Measurements from ENCODE around the gene TRIP13.
"Not testable (repeated sequence)": the region's sequence is repeated elsewhere in the genome, so short reads cannot be mapped to it uniquely, and the experiment has no call there.

The TRIP13 gene

GRCh38 chr5:930866-931265 lies 38.2 kb downstream of the TRIP13 start:
- H3K9me3 ChIP-seq (replicated peaks; ENCODE audit: low read length), result no peaks in the 10 kb centered on the region
- peaks cover 4% of the 10 kb centered on the region for H3K4me1 ChIP-seq (ENCODE audit: control insufficient read depth, insufficient read depth, low read length)
- H3K36me3 ChIP-seq (ENCODE audit: insufficient read depth, low read length), result no peaks in the 10 kb centered on the region
- peaks cover 40% of the 10 kb centered on the region for H3K27me3 ChIP-seq (ENCODE audit: control insufficient read depth, insufficient read depth, low read length)
- no peak overlapping the region for H3K4me2 ChIP-seq (ENCODE audit: low read length)
- H3K9ac ChIP-seq (ENCODE audit: low read depth, low read length), result no peak overlapping the region
- no peak overlapping the region for H3K4me3 ChIP-seq (ENCODE audit: low read length)

- Histone ChIP-seq H3K9ac (ENCODE audit: low read depth, low read length) (no peak overlapping the region), H3K4me3 (ENCODE audit: low read length) (no peak overlapping the region), H3K27me3 (ENCODE audit: control insufficient read depth, insufficient read depth, low read length) (peaks cover 45% of the 10 kb centered on the region), H3K4me2 (ENCODE audit: low read length) (no peak overlapping the region), H3K4me1 (ENCODE audit: control insufficient read depth, insufficient read depth, low read length) (peaks cover 3% of the 10 kb centered on the region), H3K36me3 (ENCODE audit: insufficient read depth, low read length) (no peaks in the 10 kb centered on the region), H3K9me3 (replicated peaks; ENCODE audit: low read length) (no peaks in the 10 kb centered on the region)
Measured at GRCh38 chr5:931570-932145, 39.0 kb downstream of the TRIP13 start.

GRCh38 chr5:932151-932627 lies 39.5 kb downstream of the TRIP13 start:
- no peak overlapping the region for H3K9ac ChIP-seq (ENCODE audit: low read depth, low read length)
- H3K4me1 ChIP-seq (ENCODE audit: control insufficient read depth, insufficient read depth, low read length), result no peaks in the 10 kb centered on the region
- peaks cover 48% of the 10 kb centered on the region for H3K27me3 ChIP-seq (ENCODE audit: control insufficient read depth, insufficient read depth, low read length)
- no peaks in the 10 kb centered on the region for H3K36me3 ChIP-seq (ENCODE audit: insufficient read depth, low read length)
- H3K9me3 ChIP-seq (replicated peaks; ENCODE audit: low read length), result no peaks in the 10 kb centered on the region
- H3K4me2 ChIP-seq (ENCODE audit: low read length), result no peak overlapping the region
- H3K4me3 ChIP-seq (ENCODE audit: low read length), result no peak overlapping the region

- Histone ChIP-seq H3K36me3 (ENCODE audit: insufficient read depth, low read length) (no peaks in the 10 kb centered on the region), H3K4me3 (ENCODE audit: low read length) (no peak overlapping the region), H3K4me2 (ENCODE audit: low read length) (no peak overlapping the region), H3K9ac (ENCODE audit: low read depth, low read length) (no peak overlapping the region), H3K4me1 (ENCODE audit: control insufficient read depth, insufficient read depth, low read length) (no peaks in the 10 kb centered on the region), H3K9me3 (replicated peaks; ENCODE audit: low read length) (no peaks in the 10 kb centered on the region), H3K27me3 (ENCODE audit: control insufficient read depth, insufficient read depth, low read length) (peaks cover 54% of the 10 kb centered on the region)
Measured at GRCh38 chr5:932628-933250, 40.1 kb downstream of the TRIP13 start.

GRCh38 chr5:933251-933861 lies 40.7 kb downstream of the TRIP13 start:
- Histone ChIP-seq H3K4me2 (ENCODE audit: low read length) (no peak overlapping the region), H3K36me3 (ENCODE audit: insufficient read depth, low read length) (no peaks in the 10 kb centered on the region), H3K4me3 (ENCODE audit: low read length) (no peak overlapping the region), H3K4me1 (ENCODE audit: control insufficient read depth, insufficient read depth, low read length) (no peaks in the 10 kb centered on the region), H3K27me3 (ENCODE audit: control insufficient read depth, insufficient read depth, low read length) (peaks cover 60% of the 10 kb centered on the region), H3K9ac (ENCODE audit: low read depth, low read length) (no peak overlapping the region), H3K9me3 (replicated peaks; ENCODE audit: low read length) (no peaks in the 10 kb centered on the region)

- H3K4me3 ChIP-seq (ENCODE audit: low read length); H3K9me3 ChIP-seq (replicated peaks; ENCODE audit: low read length); H3K9ac ChIP-seq (ENCODE audit: low read depth, low read length); H3K4me2 ChIP-seq (ENCODE audit: low read length); H3K4me1 ChIP-seq (ENCODE audit: control insufficient read depth, insufficient read depth, low read length); H3K36me3 ChIP-seq (ENCODE audit: insufficient read depth, low read length): not testable (repeated sequence)
- H3K27me3 ChIP-seq (ENCODE audit: control insufficient read depth, insufficient read depth, low read length), result peaks cover 66% of the 10 kb centered on the region
Measured at GRCh38 chr5:933951-934350, 41.3 kb downstream of the TRIP13 start.

GRCh38 chr5:934381-934967 lies 41.8 kb downstream of the TRIP13 start:
- H3K4me2 ChIP-seq (ENCODE audit: low read length); H3K36me3 ChIP-seq (ENCODE audit: insufficient read depth, low read length); H3K4me1 ChIP-seq (ENCODE audit: control insufficient read depth, insufficient read depth, low read length); H3K4me3 ChIP-seq (ENCODE audit: low read length); H3K9ac ChIP-seq (ENCODE audit: low read depth, low read length); H3K9me3 ChIP-seq (replicated peaks; ENCODE audit: low read length): not testable (repeated sequence)
- H3K27me3 ChIP-seq (ENCODE audit: control insufficient read depth, insufficient read depth, low read length), result peaks cover 71% of the 10 kb centered on the region

GRCh38 chr5:935510-936084 lies 42.9 kb downstream of the TRIP13 start:
- Histone ChIP-seq H3K9me3 (replicated peaks; ENCODE audit: low read length) (no peaks in the 10 kb centered on the region), H3K27me3 (ENCODE audit: control insufficient read depth, insufficient read depth, low read length) (peaks cover 74% of the 10 kb centered on the region), H3K4me1 (ENCODE audit: control insufficient read depth, insufficient read depth, low read length) (no peaks in the 10 kb centered on the region), H3K9ac (ENCODE audit: low read depth, low read length) (no peak overlapping the region), H3K4me2 (ENCODE audit: low read length) (no peak overlapping the region), H3K36me3 (ENCODE audit: insufficient read depth, low read length) (no peaks in the 10 kb centered on the region), H3K4me3 (ENCODE audit: low read length) (no peak overlapping the region)

- Histone ChIP-seq H3K27me3 (ENCODE audit: control insufficient read depth, insufficient read depth, low read length) (peaks cover 70% of the 10 kb centered on the region), H3K4me1 (ENCODE audit: control insufficient read depth, insufficient read depth, low read length) (no peaks in the 10 kb centered on the region), H3K4me3 (ENCODE audit: low read length) (no peak overlapping the region), H3K36me3 (ENCODE audit: insufficient read depth, low read length) (no peaks in the 10 kb centered on the region), H3K4me2 (ENCODE audit: low read length) (no peak overlapping the region), H3K9me3 (replicated peaks; ENCODE audit: low read length) (no peaks in the 10 kb centered on the region), H3K9ac (ENCODE audit: low read depth, low read length) (no peak overlapping the region)
Measured at GRCh38 chr5:936149-937144, 43.8 kb downstream of the TRIP13 start.

- Histone ChIP-seq H3K9me3 (replicated peaks; ENCODE audit: low read length) (no peaks in the 10 kb centered on the region), H3K36me3 (ENCODE audit: insufficient read depth, low read length) (no peaks in the 10 kb centered on the region), H3K9ac (ENCODE audit: low read depth, low read length) (no peak overlapping the region), H3K4me3 (ENCODE audit: low read length) (no peak overlapping the region), H3K4me1 (ENCODE audit: control insufficient read depth, insufficient read depth, low read length) (no peaks in the 10 kb centered on the region), H3K4me2 (ENCODE audit: low read length) (no peak overlapping the region), H3K27me3 (ENCODE audit: control insufficient read depth, insufficient read depth, low read length) (peaks cover 64% of the 10 kb centered on the region)
Measured at GRCh38 chr5:937151-937924, 44.7 kb downstream of the TRIP13 start.

Data from skeletal muscle satellite cell (primary cell).